T-helper 22 cell (primary cell): ENCODE results near the gene PPFIA4.

Source experiments
- DNase-seq: peaks from one replicate; pipeline ENCODE4 v3.0.0-alpha.2; 2020; ENCODE audit warnings: low read depth

Gene PPFIA4

GRCh38 chr1:203084588-203085527 is 58.6 kb downstream of the PPFIA4 start:
- no peak for DNase-seq

- DNase-seq: no peak
These were observed 59.5 kb downstream of the PPFIA4 start, which contains the start of gene MYOG for GRCh38 chr1:203085528-203086406. MYOG (minus strand) TSS chr1:203086012; CDS start chr1:203085961, 51 bp downstream.

GRCh38 chr1:203086992-203087763 is 60.9 kb downstream of the PPFIA4 start:
- no peak for DNase-seq

- no peak for DNase-seq
These were observed 62.1 kb downstream of the PPFIA4 start for GRCh38 chr1:203088441-203088840.

- DNase-seq: no peak
These were observed 62.8 kb downstream of the PPFIA4 start for GRCh38 chr1:203089001-203089650.

GRCh38 chr1:203089651-203090045 is 63.4 kb downstream of the PPFIA4 start:
- DNase-seq: no peak

- no peak for DNase-seq
These were observed 64.3 kb downstream of the PPFIA4 start for GRCh38 chr1:203090421-203091198.

- no peak for DNase-seq
These were observed 64.8 kb downstream of the PPFIA4 start for GRCh38 chr1:203091199-203091477.

GRCh38 chr1:203091761-203092330 is 65.6 kb downstream of the PPFIA4 start:
- DNase-seq: no peak

- DNase-seq: no peak
These were observed 67.6 kb downstream of the PPFIA4 start for GRCh38 chr1:203093754-203094410.

- DNase-seq: no peak
These were observed 68.9 kb downstream of the PPFIA4 start for GRCh38 chr1:203095061-203095690.

- DNase-seq: no peak
These were observed 70.3 kb downstream of the PPFIA4 start for GRCh38 chr1:203096566-203096965.

- no peak for DNase-seq
These were observed 70.7 kb downstream of the PPFIA4 start for GRCh38 chr1:203097001-203097400.

- DNase-seq: no peak
These were observed 72.2 kb downstream of the PPFIA4 start for GRCh38 chr1:203098445-203098844.

- DNase-seq: no peak
These were observed 72.7 kb downstream of the PPFIA4 start for GRCh38 chr1:203098914-203099520.

GRCh38 chr1:203099805-203100515 is 73.7 kb downstream of the PPFIA4 start:
- no peak for DNase-seq

- no peak for DNase-seq
These were observed 74.2 kb downstream of the PPFIA4 start for GRCh38 chr1:203100516-203100869.

GRCh38 chr1:203101813-203102634 is 75.7 kb downstream of the PPFIA4 start:
- DNase-seq: no peak
